B cell (primary cell): Measurements from ENCODE around the gene KCNH5. TPM values are rescaled to one million over a fixed set of nuclear protein-coding genes. Genes with fewer than 3 reads are reported as not detected.

ENCODE experiments used
- ATAC-seq: fragments of 200-7000 bp; cut with Tn5 transposase; one replicate; pipeline ENCODE4 v1.10.0; 2021; ENCODE audit warnings: low read depth, mild to moderate bottlenecking, moderate number of reproducible peaks, moderate library complexity
- CTCF ChIA-PET: fragments of 350-600 bp; sonication (Branson Sonifier 250); formaldehyde crosslinking; loops from one replicate; lab custom pipeline; 2021; ENCODE audit warnings: antibody characterized with exemption, inconsistent platforms; lab: Charles Lee
- POLR2A ChIA-PET: fragments of 350-600 bp; sonication (Branson Sonifier 250); formaldehyde crosslinking; loops from one replicate; lab custom pipeline; 2021; ENCODE audit warnings: antibody characterized with exemption; lab: Charles Lee
- DNase-seq: peaks from one replicate; pipeline ENCODE4 v3.0.0; 2013
- H2AFZ ChIP-seq: 2 replicates; pipeline ENCODE4 v1.6.1; 2012; ENCODE audit warnings: mild to moderate bottlenecking, low read depth, low read length; ENCODE audit not compliant: insufficient read depth, poor library complexity, severe bottlenecking
- H3K27ac ChIP-seq, 2 donors: 1 replicate in 1 of 2; 2 replicates in 1 of 2; pipeline ENCODE4 v1.5.1; 2012 to 2013; ENCODE audit warnings: low read length in 2 of 2, mild to moderate bottlenecking in 2 of 2, moderate library complexity in 1 of 2
- H3K27me3 ChIP-seq, 4 experiments: fragments of 200-600 bp in 1 of 4; sonication (generic) in 1 of 4; replicated peaks in 1 of 4; 1 replicate in 2 of 4; 2 replicates in 2 of 4; pipeline versions ENCODE4 v1.6.1 to v1.7.0; 2013 to 2016; ENCODE audit warnings: low read length in 3 of 4, mild to moderate bottlenecking in 2 of 4, mixed read lengths in 1 of 4, moderate library complexity in 1 of 4; ENCODE audit not compliant: insufficient read depth in 4 of 4, control insufficient read depth in 3 of 4; ENCODE audit errors: control extremely low read depth in 1 of 4
- H3K36me3 ChIP-seq, 2 experiments: replicated peaks in 1 of 2; 1 replicate in 1 of 2; 2 replicates in 1 of 2; pipeline versions ENCODE4 v1.6.1 to v1.7.1; 2013; ENCODE audit warnings: low read length in 1 of 2; ENCODE audit not compliant: insufficient read depth in 2 of 2, control insufficient read depth in 1 of 2; ENCODE audit errors: control extremely low read depth in 1 of 2, extremely low read depth in 1 of 2
- H3K4me1 ChIP-seq, 2 donors: fragments of 200-600 bp in 1 of 2; sonication (generic) in 1 of 2; 1 replicate in 1 of 2; 2 replicates in 1 of 2; pipeline versions ENCODE4 v1.5.1 to v1.6.1; 2013 to 2017; ENCODE audit warnings: low read length in 2 of 2; ENCODE audit not compliant: control insufficient read depth in 2 of 2, insufficient read depth in 2 of 2
- H3K4me2 ChIP-seq: replicated peaks from 2 replicates; pipeline ENCODE3; 2012; ENCODE audit warnings: mild to moderate bottlenecking, low read depth, low read length; ENCODE audit not compliant: poor library complexity, severe bottlenecking
- H3K4me3 ChIP-seq, 5 experiments: fragments of 200-600 bp in 1 of 5; sonication (generic) in 1 of 5; 1 replicate in 3 of 5; 2 replicates in 2 of 5; pipeline versions ENCODE4 v1.5.1 to v1.7.0; 2011 to 2016; ENCODE audit warnings: low read length in 4 of 5, mild to moderate bottlenecking in 4 of 5, low read depth in 2 of 5, control low read depth in 1 of 5, moderate library complexity in 1 of 5; ENCODE audit not compliant: insufficient read depth in 1 of 5; ENCODE audit errors: control extremely low read depth in 1 of 5, extremely low read depth in 1 of 5
- H3K79me2 ChIP-seq: fragments of 200-600 bp; sonication (generic); one replicate; pipeline ENCODE4 v1.6.0; 2016; ENCODE audit warnings: low read length; ENCODE audit not compliant: control insufficient read depth, insufficient read depth
- H3K9ac ChIP-seq: fragments of 200-600 bp; sonication (generic); 2 replicates; pipeline ENCODE4 v1.6.1; 2017; ENCODE audit warnings: mild to moderate bottlenecking, low read length, moderate library complexity
- H3K9me3 ChIP-seq, 3 donors: one replicate each; pipeline versions ENCODE4 v1.6.1 to v1.7.1; 2013; ENCODE audit warnings: low read length in 2 of 3; ENCODE audit not compliant: control insufficient read depth in 2 of 3, insufficient read depth in 1 of 3; ENCODE audit errors: control extremely low read depth in 1 of 3
- H4K20me1 ChIP-seq: 2 replicates; pipeline ENCODE4 v1.6.0; 2012; ENCODE audit warnings: mild to moderate bottlenecking, low read length; ENCODE audit not compliant: insufficient read depth, control insufficient read depth, poor library complexity, severe bottlenecking
- H3K27ac Mint-ChIP-seq: one replicate; pipeline ENCODE4 v1.8.0; 2021; ENCODE audit warnings: mixed read lengths
- H3K27me3 Mint-ChIP-seq: one replicate; pipeline ENCODE4 v1.8.0; 2021; ENCODE audit warnings: mixed read lengths
- H3K4me1 Mint-ChIP-seq: one replicate; pipeline ENCODE4 v1.8.0; 2021; ENCODE audit warnings: mixed read lengths
- H3K4me3 Mint-ChIP-seq: one replicate; pipeline ENCODE4 v1.8.0; 2021; ENCODE audit warnings: mixed read lengths
- H3K9me3 Mint-ChIP-seq: one replicate; pipeline ENCODE4 v1.8.0; 2022; ENCODE audit warnings: mixed read lengths; ENCODE audit not compliant: insufficient read depth
- EZH2 ChIP-seq: IDR thresholded peaks from 2 replicates; pipeline ENCODE4 v1.6.1; 2012; ENCODE audit warnings: borderline replicate concordance, low read depth, mild to moderate bottlenecking, moderate library complexity, low read length; ENCODE audit not compliant: insufficient read depth, poor library complexity, severe bottlenecking
- WGBS: methylation state at CpG from one replicate; pipeline ENCODE4 v1.1.5; 2013; ENCODE audit warnings: missing lambda C conversion rate; ENCODE audit not compliant: insufficient coverage; 5-methylcytosine and 5-hydroxymethylcytosine counted together
- intact Hi-C: fragments of 100-400 bp; cut with micrococcal nuclease; formaldehyde crosslinking; loops from one replicate; pipeline ENCODE4 v1.10.0; 2022
- polyA plus RNA-seq: library from polyadenylated mRNA; depleted of rRNA; stranded (reverse); fragments of >200 nt; gene quantifications from 2 replicates; pipeline ENCODE4 v1.2.3, GENCODE V29; 2012
- total RNA-seq, 2 donors: library from RNA; stranded (reverse); fragments of 120-200 nt in 1 of 2; gene quantifications; 1 replicate in 1 of 2; 2 replicates in 1 of 2; pipeline versions ENCODE4 v1.2.3 to v1.2.4, GENCODE V29; 2013 to 2022
- TF ChIP-seq, protein P1 (sequence below): fragments of 200-600 bp; IDR thresholded peaks from one replicate; pipeline ENCODE4 v1.8.0; 2022; ENCODE audit warnings: antibody characterized with exemption, mild to moderate bottlenecking

Gene KCNH5
- total and polyA plus RNA-seq, 2 donors (not counting 1 experiment from before 2014, with no cell fraction given): not detected

DNA sequence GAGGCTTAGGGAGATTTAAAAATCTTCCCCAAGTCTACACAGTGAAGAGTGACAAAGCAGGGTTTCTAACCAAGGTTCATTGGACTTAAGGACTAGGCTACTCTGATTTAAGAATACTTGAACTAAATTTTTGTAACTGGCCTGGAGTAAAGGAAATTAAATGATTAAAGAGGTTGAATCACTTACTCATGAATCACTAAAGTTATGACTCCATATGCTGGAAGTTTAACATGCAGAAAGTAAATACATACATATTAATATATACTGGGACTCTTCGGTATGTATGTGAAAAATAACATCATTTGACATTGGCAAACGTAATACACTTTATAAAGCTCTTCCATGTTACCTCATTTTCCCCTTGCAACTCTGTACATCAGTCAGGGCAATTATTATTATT, 322.9 kb downstream of the KCNH5 start:
- no peaks in the 10 kb centered on the region for H3K4me1 Mint-ChIP-seq
- no peaks in the 10 kb centered on the region for H3K36me3 ChIP-seq
- no peak for TF ChIP-seq EZH2
- TF ChIP-seq, protein P1, sequence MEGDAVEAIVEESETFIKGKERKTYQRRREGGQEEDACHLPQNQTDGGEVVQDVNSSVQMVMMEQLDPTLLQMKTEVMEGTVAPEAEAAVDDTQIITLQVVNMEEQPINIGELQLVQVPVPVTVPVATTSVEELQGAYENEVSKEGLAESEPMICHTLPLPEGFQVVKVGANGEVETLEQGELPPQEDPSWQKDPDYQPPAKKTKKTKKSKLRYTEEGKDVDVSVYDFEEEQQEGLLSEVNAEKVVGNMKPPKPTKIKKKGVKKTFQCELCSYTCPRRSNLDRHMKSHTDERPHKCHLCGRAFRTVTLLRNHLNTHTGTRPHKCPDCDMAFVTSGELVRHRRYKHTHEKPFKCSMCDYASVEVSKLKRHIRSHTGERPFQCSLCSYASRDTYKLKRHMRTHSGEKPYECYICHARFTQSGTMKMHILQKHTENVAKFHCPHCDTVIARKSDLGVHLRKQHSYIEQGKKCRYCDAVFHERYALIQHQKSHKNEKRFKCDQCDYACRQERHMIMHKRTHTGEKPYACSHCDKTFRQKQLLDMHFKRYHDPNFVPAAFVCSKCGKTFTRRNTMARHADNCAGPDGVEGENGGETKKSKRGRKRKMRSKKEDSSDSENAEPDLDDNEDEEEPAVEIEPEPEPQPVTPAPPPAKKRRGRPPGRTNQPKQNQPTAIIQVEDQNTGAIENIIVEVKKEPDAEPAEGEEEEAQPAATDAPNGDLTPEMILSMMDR: no peak
- no CpG with 5 or more reads among the region's 2 CpGs for WGBS
- ChIA-PET CTCF (no interaction called here), POLR2A (no interaction called here)
- no peak overlapping the region for H3K27ac Mint-ChIP-seq
- no peak overlapping the region for H3K9ac ChIP-seq
- no peaks in the 10 kb centered on the region for H3K79me2 ChIP-seq
- no peaks in the 10 kb centered on the region for H4K20me1 ChIP-seq
- H3K9me3 ChIP-seq: no peaks in the 10 kb centered on the region
- no peak overlapping the region for H3K27ac ChIP-seq
- no peaks in the 10 kb centered on the region for H3K9me3 Mint-ChIP-seq
- H2AFZ ChIP-seq: no peak overlapping the region
- DNase-seq (no peak), ATAC-seq (no peak)
- no peak overlapping the region for H3K4me3 ChIP-seq
- no peaks in the 10 kb centered on the region for H3K27me3 ChIP-seq
- no peak overlapping the region for H3K4me2 ChIP-seq
- H3K4me3 Mint-ChIP-seq: no peak overlapping the region
- H3K27me3 Mint-ChIP-seq: no peaks in the 10 kb centered on the region
- intact Hi-C loops: no loop called here
- no peaks in the 10 kb centered on the region for H3K4me1 ChIP-seq

DNA sequence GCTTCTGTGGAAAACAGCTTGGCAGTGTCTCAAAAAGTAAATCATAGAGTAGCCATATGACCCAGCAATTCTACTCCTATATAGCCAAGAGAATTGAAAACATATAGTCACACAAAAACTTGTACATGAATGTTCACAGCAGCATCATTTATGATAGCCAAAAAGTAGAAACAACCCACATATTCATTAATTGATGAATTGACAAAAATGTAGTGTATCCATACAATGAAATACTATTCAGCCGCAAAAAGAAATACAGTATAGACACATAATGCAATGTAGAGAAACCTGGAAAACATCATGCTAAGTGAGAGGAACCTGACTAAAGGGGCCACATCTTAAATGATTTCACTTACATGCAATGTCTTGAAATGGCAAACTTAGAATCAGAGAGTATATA, 326.6 kb downstream of the KCNH5 start:
- H3K4me3 ChIP-seq: no peak overlapping the region
- no peak overlapping the region for H3K27ac ChIP-seq
- no peaks in the 10 kb centered on the region for H3K27me3 ChIP-seq
- no peak overlapping the region for H3K4me2 ChIP-seq
- POLR2A ChIA-PET: no interaction called here
- TF ChIP-seq EZH2: no peak
- TF ChIP-seq, protein P1: no peak
- Mint-ChIP-seq H3K4me1 (no peaks in the 10 kb centered on the region), H3K27ac (no peak overlapping the region), H3K27me3 (no peaks in the 10 kb centered on the region), H3K4me3 (no peak overlapping the region), H3K9me3 (no peaks in the 10 kb centered on the region)
- no peak overlapping the region for H3K9ac ChIP-seq
- CTCF ChIA-PET: no interaction called here
- ATAC-seq (no peak), DNase-seq (no peak)
- intact Hi-C loops: no loop called here
- no peaks in the 10 kb centered on the region for H3K4me1 ChIP-seq
- H4K20me1 ChIP-seq: no peaks in the 10 kb centered on the region
- no peak overlapping the region for H2AFZ ChIP-seq
- H3K79me2 ChIP-seq: no peaks in the 10 kb centered on the region
- no peaks in the 10 kb centered on the region for H3K36me3 ChIP-seq
- no peaks in the 10 kb centered on the region for H3K9me3 ChIP-seq
- WGBS: no CpG with 5 or more reads among the region's 1 CpG
